ENCODE measurements around the gene IDS.

- TF ChIP-seq CTCF (IDR thresholded peaks at IDR 0.05; ENCODE audit: extremely low read depth in 1 of 2, insufficient read depth in 1 of 2, low read depth in 1 of 2, low read length in 2 of 2) (no peak), POLR2A (IDR thresholded peaks at IDR 0.05; ENCODE audit: low read depth, low read length) (no peak), POLR2AphosphoS5 (IDR thresholded peaks at IDR 0.05; ENCODE audit: insufficient read depth, low read depth, low read length) (no peak), EZH2 (IDR thresholded peaks at IDR 0.05; ENCODE audit: borderline replicate concordance, low read depth, low read length, severe bottlenecking) (no peak), MAX (IDR thresholded peaks at IDR 0.05; ENCODE audit: insufficient read depth, insufficient read length) (no peak), GATA2 (IDR thresholded peaks at IDR 0.05; ENCODE audit: insufficient read depth, insufficient read length, low read depth, low read length) (no peak)
Measured at GRCh38 chrX:149521438-149521837, 16.3 kb upstream of the IDS start.

Measured in endothelial cell of umbilical vein (primary cell).